Measurements from ENCODE around the gene CAPN11.
"Not testable (repeated sequence)": the region's sequence is repeated elsewhere in the genome, so short reads cannot be mapped to it uniquely, and the experiment has no call there.

The CAPN11 gene

GRCh38 chr6:44189257-44189656 lies 30.6 kb downstream of the CAPN11 start:
- Mint-ChIP-seq H3K4me1 (peaks cover 44% of the 10 kb centered on the region), H3K9me3 (no peaks in the 10 kb centered on the region), H3K36me3 (ENCODE audit: low read depth) (no peaks in the 10 kb centered on the region), H3K27ac (peak overlapping the region; percentile 15), H3K27me3 (ENCODE audit: low read depth, poor library complexity) (peaks cover 12% of the 10 kb centered on the region), H3K4me3 (no peak overlapping the region)
- TF ChIP-seq CTCF (IDR thresholded peaks at IDR 0.05), result no peak
- DNase-seq, result no peak

DNA sequence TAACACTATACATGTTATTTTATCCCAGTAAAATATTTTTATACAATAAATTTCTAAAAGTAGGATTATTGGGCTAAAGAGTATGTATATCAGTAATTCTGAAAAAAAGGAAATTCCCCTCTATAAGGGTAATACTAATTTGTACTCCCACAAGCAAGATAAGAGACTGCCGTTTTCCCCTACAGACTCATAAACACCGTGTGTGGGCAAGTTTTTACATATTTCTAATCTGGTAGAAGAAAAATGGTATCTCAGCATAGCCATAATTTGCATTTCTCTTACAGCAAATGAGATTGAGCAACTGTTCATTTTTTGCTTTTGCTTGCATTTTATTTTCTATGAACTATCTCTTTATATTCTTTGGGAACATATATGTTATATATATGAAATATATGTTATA lies 32.1 kb downstream of the CAPN11 start:
- H3K9me3 Mint-ChIP-seq, result no peaks in the 10 kb centered on the region
- H3K27ac Mint-ChIP-seq, result no peak overlapping the region
- no peaks in the 10 kb centered on the region for H3K36me3 Mint-ChIP-seq (ENCODE audit: low read depth)

DNA sequence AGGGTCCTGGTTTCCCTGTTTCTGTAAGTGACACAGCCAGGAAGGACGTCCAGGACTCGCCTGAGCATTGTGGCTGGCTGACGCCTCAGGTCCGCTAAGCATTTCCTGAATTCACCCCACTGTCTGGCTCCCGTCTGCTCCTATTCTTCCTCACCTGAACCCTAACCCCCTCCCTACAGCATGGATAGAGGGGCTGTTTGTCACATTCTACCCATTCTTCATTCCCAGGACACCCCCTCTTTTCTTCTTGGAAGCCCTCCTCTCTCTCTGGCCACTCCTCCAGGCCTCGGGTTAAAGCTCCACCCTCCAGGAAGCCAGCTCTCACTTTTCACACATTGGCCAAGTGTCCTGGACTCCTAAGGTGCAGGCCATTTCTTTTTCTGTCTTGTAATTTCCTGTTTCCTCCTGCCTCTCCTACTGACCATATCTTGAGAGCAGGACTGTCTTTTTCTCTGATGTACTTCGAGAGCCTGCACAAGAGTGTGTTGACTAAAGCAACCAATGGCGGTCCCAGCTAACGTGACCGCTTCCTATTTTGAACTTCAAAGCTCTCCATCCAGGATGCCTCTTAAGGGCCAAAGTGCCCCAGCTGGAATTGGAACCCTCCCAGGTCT lies 33.9 kb downstream of the CAPN11 start:
- no peak for DNase-seq
- TF ChIP-seq CTCF (IDR thresholded peaks at IDR 0.05), result no peak
- H3K36me3 Mint-ChIP-seq (ENCODE audit: low read depth), result no peaks in the 10 kb centered on the region
- no peaks in the 10 kb centered on the region for H3K9me3 Mint-ChIP-seq
- peaks cover 19% of the 10 kb centered on the region for H3K4me1 Mint-ChIP-seq
- H3K4me3 Mint-ChIP-seq, result no peak overlapping the region
- peaks cover 12% of the 10 kb centered on the region for H3K27me3 Mint-ChIP-seq (ENCODE audit: low read depth, poor library complexity)
- peak overlapping the region; percentile 73 for H3K27ac Mint-ChIP-seq

More for the DNA sequence above, 32.1 kb downstream of the CAPN11 start:
- peaks cover 38% of the 10 kb centered on the region for H3K4me1 Mint-ChIP-seq
- TF ChIP-seq CTCF (IDR thresholded peaks at IDR 0.05), result no peak
- no peak for DNase-seq
- peaks cover 17% of the 10 kb centered on the region for H3K27me3 Mint-ChIP-seq (ENCODE audit: low read depth, poor library complexity)
- no peak overlapping the region for H3K4me3 Mint-ChIP-seq

- Mint-ChIP-seq H3K9me3 (no peaks in the 10 kb centered on the region), H3K36me3 (ENCODE audit: low read depth) (no peaks in the 10 kb centered on the region), H3K27ac (no peak overlapping the region), H3K4me3 (no peak overlapping the region), H3K4me1 (peaks cover 19% of the 10 kb centered on the region), H3K27me3 (ENCODE audit: low read depth, poor library complexity) (peaks cover 12% of the 10 kb centered on the region)
- no peak for DNase-seq
- no peak for TF ChIP-seq CTCF (IDR thresholded peaks at IDR 0.05)
Observed at GRCh38 chr6:44193307-44193910, 34.8 kb downstream of the CAPN11 start.

- Mint-ChIP-seq H3K4me3 (no peak overlapping the region), H3K27me3 (ENCODE audit: low read depth, poor library complexity) (peaks cover 11% of the 10 kb centered on the region), H3K36me3 (ENCODE audit: low read depth) (no peaks in the 10 kb centered on the region), H3K27ac (peak overlapping the region; percentile 55), H3K9me3 (no peaks in the 10 kb centered on the region), H3K4me1 (peaks cover 17% of the 10 kb centered on the region)
- no peak for TF ChIP-seq CTCF (IDR thresholded peaks at IDR 0.05)
- no peak for DNase-seq
Observed at GRCh38 chr6:44194326-44194725, 35.7 kb downstream of the CAPN11 start.

DNA sequence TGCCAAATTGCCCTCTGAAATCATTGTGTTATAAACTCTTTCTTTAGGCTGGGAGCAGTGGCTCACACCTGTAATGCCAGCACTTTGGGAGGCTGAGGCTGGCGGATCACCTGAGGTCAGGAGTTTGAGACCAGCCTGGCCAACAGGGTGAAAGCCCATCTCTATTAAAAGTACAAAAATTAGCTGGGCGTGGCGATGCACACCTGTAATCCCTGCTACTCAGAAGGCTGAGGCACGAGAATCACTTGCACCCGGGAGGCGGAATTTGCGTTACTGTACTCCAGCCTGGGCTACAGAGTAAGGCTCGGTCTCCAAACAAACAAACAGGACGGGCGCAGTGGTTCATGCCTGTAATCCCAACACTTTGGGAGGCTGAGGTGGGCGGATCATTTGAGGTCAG lies 37.7 kb downstream of the CAPN11 start:
- H3K36me3 Mint-ChIP-seq (ENCODE audit: low read depth); H3K27me3 Mint-ChIP-seq (ENCODE audit: low read depth, poor library complexity); H3K9me3 Mint-ChIP-seq; DNase-seq; H3K4me3 Mint-ChIP-seq; H3K27ac Mint-ChIP-seq: not testable (repeated sequence)
- peaks cover 23% of the 10 kb centered on the region for H3K4me1 Mint-ChIP-seq

All from nephron progenitor cell (in vitro differentiated cells).